C4-2B (cell line): Measurements from ENCODE around the gene ECHS1.
"Not testable (repeated sequence)": the region's sequence is repeated elsewhere in the genome, so short reads cannot be mapped to it uniquely, and the experiment has no call there.

ENCODE experiments used
- H3K27ac ChIP-seq: fragments of 450-650 bp; 2 replicates; pipeline ENCODE4 v1.5.1; 2017
- ZFX ChIP-seq: fragments of 450-650 bp; IDR thresholded peaks from 2 replicates; pipeline ENCODE4 v1.6.1; 2017
- TF ChIP-seq, protein P1 (sequence below): fragments of 450-650 bp; conservative IDR thresholded peaks from 2 replicates; pipeline ENCODE4 v1.5.1; 2017; ENCODE audit warnings: mild to moderate bottlenecking

ECHS1 gene

DNA sequence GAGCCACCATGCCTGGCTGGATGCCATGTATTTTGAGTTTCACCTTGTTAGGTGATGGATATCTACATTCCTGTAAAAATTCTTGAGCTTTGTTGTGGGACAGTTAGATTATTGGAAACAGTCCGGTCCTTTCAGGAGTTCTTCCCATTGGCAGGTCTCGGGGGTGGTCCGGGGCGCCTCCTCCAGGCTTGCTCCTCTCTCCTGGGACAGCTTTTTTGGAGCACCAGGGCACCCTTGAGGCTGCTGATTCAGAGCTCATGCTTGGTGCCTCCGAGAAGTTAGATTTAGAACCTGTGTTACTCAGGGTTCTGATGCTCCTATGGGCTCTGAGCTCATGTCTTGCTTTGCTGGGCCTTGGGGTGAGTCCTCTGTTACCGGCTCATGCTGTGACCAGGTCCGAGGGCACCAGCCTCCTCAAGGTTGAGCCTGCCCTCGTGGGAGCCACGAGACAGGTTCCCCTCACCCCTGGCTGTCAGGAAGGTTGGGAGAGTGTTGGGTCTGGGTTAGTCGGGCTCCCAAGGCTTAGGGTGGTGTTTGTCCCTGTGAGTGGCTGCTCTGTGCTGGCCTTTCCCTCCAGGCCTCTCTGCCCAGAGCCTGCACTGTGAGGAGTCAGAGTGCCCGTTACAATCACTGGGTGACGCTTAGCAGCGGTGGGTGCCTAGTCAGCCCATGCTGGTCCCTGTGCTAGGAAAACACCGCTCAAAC lies 45.3 kb upstream of the ECHS1 start:
- H3K27ac ChIP-seq = no peak overlapping the region
- TF ChIP-seq, protein P1, sequence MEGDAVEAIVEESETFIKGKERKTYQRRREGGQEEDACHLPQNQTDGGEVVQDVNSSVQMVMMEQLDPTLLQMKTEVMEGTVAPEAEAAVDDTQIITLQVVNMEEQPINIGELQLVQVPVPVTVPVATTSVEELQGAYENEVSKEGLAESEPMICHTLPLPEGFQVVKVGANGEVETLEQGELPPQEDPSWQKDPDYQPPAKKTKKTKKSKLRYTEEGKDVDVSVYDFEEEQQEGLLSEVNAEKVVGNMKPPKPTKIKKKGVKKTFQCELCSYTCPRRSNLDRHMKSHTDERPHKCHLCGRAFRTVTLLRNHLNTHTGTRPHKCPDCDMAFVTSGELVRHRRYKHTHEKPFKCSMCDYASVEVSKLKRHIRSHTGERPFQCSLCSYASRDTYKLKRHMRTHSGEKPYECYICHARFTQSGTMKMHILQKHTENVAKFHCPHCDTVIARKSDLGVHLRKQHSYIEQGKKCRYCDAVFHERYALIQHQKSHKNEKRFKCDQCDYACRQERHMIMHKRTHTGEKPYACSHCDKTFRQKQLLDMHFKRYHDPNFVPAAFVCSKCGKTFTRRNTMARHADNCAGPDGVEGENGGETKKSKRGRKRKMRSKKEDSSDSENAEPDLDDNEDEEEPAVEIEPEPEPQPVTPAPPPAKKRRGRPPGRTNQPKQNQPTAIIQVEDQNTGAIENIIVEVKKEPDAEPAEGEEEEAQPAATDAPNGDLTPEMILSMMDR = no peak
- TF ChIP-seq ZFX = no peak

GRCh38 chr10:133415752-133416151 lies 42.6 kb upstream of the ECHS1 start:
- TF ChIP-seq, protein P1 = no peak
- no peak for TF ChIP-seq ZFX
- no peak overlapping the region for H3K27ac ChIP-seq

DNA sequence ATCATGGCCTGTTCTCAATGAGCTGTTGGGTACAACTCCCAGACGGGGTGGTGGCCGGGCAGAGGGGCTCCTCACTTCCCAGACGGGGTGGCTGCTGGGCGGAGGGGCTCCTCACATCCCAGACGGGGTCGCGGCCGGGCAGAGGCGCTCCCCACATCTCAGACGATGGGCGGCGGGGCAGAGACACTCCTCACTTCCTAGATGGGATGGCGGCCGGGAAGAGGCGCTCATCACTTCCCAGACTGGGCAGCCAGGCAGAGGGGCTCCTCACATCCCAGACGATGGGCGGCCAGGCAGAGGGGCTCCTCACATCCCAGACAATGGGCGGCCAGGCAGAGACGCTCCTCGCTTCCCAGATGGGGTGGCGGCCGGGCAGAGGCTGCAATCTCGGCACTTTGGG lies 41.2 kb upstream of the ECHS1 start:
- not testable (repeated sequence) for H3K27ac ChIP-seq

DNA sequence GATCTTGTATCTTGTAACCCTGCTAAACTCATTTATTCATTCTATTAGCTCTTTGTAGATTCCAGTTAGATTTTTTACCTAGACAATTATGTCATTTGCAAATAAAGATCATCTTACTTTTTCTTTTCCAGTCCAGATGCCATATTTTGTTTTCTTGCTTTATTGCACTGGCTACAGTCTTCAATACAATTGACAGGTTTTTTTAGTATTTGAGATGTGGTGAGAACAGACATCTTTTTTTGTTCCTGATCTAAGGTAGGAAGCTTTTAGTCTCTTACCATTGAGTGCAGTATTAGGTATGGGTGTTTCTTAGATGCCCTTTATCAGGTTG lies 39.2 kb upstream of the ECHS1 start:
- TF ChIP-seq, protein P1 = no peak
- no peak for TF ChIP-seq ZFX
- no peak overlapping the region for H3K27ac ChIP-seq

- TF ChIP-seq, protein P1 = no peak
- no peak for TF ChIP-seq ZFX
These were observed 38.6 kb upstream of the ECHS1 start for GRCh38 chr10:133411523-133412380.

GRCh38 chr10:133405844-133406527 lies 32.8 kb upstream of the ECHS1 start:
- no peak for TF ChIP-seq ZFX
- TF ChIP-seq, protein P1 = no peak
- H3K27ac ChIP-seq = no peak overlapping the region

More at GRCh38 chr10:133411523-133412380, 38.6 kb upstream of the ECHS1 start:
- no peak overlapping the region for H3K27ac ChIP-seq

DNA sequence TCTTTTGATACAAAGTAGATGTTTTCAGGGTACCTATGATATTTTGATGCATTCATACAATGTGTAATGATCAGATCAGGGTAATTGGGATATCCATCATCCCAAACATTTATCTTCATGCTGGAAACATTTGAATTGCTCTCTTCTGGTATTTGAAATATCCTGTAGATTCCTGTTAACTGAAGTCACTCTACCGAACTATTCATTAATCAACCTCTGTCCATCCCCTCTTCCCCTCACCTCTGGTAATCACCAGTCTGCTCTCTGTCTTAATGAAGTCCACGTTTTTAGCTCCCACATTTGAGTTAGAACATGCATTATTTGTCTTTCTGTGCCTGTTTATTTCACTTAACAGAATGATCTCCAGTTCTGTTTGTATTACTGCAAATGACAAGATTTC lies 32.1 kb upstream of the ECHS1 start:
- no peak overlapping the region for H3K27ac ChIP-seq
- TF ChIP-seq ZFX = no peak
- TF ChIP-seq, protein P1 = no peak
